Stimulated activated CD4-positive, alpha-beta T cell treated with anti-CD3 and anti-CD28 coated beads, TNF-alpha, amount 100 ng/mL, for 48 hours (primary cell): ENCODE data around the gene VPS13A.

Experiments
- DNase-seq, 3 donors: peaks; one replicate each; pipeline ENCODE4 v3.0.0-alpha.2; 2020; ENCODE audit warnings: low read depth in 3 of 3

VPS13A gene

DNA sequence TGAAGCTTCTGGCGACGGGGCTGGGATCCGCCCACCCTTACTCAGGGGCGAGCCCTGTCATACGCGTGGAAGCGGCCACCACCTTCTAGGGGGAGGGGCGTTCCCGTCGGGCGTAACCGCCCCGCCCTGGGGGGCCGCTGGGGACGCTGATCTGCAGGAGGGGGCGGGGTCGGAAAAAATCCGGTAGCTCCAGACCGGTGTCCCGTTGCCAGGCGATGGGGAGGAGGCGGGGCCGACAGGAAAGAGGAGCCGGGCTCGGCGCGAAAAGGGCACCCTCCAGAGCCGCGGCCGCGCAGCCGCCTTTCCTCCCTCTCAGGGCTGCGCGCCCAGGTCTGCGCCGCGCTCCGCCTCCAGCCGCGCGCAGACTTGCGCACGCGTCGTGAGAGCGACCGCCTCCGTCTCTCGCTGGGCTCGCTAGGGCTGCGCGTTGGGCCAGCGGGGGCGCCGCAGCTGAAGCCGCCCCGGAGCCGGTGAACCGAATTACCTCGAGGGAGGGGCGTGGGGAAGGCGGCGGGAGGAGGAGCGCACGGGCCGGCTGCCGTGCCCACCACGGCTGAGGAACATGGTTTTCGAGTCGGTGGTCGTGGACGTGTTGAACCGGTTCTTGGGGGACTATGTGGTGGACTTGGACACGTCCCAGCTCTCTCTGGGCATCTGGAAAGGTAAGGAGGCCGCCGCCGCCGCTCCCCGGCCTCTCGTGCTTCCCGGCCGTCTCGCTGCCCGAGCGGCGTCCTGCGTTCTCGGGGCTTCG, at the start of gene VPS13A:
VPS13A (plus strand) TSS at position 392 of the 751 bp plus-strand sequence; CDS start at position 563, 171 bp downstream.
- DNase-seq: peak; percentile 91 to 97 (median 93)

DNA sequence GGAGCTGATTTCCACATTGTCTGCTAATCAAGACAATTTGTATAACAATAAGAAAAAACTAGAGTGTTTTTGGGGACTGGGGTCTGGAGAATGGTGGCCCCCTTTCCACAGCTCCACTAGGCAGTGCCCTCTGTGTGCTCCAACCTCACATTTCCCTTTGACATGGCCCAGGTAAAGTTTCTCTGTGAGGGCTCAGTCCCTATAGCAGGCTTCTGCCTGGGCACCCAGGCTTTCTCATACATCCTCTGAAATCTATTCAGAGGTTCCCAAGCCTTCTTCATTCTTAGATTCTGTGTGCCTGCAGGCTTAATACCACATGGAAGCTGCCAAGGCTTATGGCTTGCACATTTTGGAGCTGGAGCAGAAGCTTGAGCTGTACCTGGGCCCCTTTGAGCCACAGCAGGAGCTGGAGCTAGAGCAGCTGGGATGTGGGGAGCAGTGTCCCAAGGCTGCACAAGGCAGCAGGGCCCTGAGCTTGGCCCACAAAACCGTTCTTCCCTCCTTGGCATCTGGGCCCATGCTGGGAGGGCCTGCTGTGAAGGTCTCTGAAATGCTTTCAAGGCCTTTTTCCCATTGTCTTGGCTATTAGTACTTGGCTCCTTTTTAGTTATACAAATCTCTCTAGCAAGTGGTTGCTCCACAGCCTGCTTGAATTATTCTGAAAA, 49.1 kb upstream of the VPS13A start:
- no peak for DNase-seq

DNA sequence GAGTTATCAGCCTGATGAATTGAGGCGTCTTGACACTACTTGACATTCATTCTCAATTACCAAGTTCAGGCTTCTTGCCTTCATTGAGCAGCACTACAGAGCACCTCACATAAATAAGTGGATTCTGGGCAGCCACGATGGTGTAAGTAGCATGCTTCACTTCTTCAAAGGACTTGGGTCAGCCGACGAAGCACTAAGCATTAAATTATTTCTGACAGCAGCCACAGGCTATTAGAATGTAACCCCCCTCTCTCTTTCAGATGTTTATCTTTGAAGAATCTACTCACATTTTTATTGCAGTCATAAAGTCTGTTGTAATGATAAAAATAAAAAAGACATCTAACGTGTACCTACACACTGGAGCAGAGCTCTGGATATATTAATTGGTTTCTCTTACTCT, 45.9 kb upstream of the VPS13A start:
- DNase-seq: no peak

DNA sequence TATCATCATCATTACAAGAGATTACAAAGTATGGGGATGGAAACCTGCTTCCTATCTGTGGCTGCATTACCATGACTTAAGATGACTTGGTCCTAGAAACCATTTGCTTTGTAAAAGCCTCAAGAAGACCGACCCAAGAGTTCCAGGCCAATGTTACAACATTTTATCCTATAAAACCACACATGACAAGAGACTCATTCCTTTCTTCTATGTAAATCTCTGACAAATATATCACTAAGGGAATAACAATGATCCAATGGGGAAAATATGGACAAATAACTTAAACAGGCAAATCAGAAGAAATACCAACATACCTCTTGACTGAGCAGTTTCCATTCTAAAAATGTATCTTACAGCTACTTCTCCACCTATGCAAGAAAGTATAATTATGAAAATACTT, 44.3 kb upstream of the VPS13A start:
- no peak for DNase-seq

DNA sequence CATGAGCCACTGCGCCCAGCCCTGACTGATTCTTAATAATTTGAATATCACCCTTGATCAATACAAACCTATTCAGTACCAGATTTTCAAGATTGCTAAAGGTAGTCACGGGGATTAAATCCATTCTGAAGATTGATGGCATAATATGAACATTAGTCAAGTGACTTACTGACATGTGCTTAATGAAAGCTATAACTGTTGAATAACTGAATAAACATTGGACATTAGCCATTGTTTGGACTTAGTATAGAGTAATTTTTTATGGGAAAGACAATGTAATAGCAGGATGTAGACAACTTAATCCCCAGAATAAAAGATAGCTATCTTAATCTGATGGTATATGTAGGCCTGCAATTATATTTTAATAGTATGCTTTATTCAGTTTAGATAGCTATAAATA, 35.0 kb upstream of the VPS13A start:
- no peak for DNase-seq

DNA sequence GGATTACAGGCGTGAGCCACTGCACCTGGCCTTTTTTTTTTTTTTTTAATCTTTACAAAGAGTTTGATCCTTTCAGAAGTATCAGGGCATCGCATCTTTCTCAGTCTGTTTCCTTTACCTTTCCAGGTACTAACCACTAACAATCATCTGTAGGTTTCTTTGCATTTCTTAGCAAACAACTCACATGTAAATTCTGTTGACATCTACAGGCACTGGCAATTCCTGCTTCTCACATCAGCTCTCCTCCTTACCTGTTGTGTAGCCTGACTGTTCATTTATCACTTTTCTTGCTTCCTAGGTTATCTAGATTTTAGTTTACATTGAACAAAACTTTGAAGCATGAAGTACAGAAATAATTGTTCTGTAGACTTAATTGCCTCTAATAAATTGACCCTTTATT, 27.5 kb upstream of the VPS13A start:
- DNase-seq: no peak

DNA sequence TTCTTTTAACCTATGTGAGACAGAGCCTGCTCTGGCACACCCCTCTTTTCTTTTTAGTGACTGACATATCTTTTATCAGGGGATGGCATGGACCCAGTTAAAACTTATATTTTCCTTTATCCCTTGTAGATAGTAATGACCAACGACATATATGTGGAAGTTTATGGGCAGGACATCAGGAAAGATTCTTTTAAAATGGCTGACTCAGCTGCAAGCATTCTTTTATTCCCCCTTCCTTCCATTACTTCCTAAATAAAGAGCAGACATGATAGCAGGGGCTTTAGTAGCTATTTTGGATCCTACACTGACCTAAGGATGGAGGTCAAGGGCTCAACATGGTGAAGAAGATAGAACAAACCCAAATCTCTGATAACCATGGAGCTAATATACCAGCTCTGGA, 25.0 kb upstream of the VPS13A start:
- no peak for DNase-seq

DNA sequence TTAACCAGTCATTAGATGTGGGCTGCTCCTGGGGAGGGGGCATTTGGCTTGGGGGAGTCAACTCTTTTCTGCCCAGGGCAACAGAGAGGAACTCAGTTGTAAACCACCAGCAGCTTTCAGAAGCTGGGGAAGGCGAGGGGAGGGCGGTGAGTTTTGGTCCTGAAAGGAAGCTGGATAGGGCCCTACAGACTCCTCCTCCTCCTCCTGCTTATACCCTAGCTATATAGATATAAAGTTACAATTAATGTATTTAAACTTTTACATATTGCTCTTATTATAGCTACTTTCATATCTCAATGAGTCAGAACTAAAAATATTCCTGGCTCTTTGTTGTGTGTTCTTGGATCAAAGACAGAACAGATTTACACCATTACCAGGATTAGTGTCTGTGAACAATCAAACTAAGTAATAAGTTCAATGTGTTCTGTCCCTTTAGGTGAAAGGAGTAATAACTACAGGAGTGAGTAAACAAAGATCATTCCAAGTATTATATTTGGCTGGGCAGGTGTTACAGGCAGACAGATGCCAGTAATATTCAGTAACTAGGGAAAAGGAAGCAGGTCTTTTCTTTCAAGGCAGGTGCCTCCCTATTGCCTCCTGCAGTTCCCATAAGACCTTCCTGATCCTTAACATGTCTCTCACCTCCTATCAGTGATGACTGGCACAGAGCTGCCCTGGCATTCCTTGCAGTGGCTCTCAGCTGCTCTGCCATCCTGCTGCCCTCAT, 20.5 kb upstream of the VPS13A start:
- no peak for DNase-seq

DNA sequence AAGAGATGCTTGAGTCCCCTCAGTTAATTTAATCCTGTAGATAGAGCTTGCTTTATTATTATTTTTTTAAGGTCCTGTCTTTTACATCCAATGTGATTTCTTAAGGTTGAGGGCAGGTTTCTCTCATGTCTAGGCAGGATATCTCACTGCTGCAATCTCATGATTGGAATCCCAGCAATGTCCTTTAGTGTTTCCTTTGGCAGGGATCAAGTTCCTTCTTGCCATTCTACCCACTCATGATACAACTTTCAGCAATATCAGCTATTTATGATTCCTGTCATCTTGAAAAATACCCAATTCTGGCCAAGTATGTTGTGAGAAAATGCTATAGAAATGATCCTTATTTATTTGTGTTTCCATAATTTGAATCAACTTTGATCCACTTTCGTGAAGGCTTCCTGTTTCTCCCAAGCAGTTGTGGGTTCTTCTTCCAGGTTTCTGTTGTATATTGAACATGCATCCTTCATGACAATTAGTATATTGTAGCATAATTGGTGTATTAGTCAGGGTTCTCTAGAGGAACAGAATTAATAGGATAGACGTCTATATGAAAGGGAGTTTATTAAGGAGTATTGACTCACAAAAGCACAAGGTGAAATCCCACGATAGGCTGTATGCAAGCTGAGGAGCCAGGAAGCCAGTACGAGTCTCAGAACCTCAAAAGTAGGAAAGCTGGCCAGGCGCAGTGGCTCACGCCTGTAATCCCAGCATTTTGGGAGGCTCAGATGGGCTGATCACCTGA, 18.4 kb upstream of the VPS13A start:
- DNase-seq: no peak

DNA sequence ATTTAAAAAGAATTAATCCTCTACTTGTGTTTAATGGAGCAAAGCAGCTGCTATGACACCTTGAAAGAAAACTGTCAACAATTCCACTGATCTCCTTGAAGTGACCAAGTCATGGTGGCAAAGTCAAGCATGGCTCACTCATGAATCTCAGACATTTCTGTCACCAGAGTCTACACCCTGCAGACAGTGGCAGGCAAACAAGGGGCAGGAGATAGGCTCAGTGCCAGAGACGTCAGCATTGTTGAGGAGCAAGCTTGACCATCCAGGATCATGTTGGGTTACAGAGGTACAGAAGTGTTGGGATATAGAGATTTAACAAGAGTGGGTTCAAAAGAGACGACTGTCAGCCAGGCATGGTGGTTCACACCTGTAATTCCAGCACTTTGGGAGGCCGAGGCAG, 16.1 kb upstream of the VPS13A start:
- no peak for DNase-seq

DNA sequence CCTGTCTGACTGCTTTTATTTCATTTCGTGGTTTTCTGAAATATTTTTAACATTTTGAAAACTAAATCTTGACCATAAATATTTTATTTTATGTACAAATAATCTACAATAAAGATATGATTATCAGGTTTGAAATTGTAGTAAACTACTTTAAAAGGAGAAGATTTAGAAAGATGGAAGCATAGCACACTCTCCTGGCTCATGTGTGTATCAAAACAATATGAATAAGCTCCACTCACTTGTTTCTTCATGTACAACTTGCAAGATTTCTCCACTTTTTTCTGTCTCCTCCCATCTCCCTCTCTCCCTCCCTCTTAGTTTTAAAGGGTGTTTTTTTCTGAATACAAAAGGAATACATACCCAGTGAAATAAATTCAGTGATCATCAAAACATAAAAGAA, 15.4 kb upstream of the VPS13A start:
- DNase-seq: no peak

DNA sequence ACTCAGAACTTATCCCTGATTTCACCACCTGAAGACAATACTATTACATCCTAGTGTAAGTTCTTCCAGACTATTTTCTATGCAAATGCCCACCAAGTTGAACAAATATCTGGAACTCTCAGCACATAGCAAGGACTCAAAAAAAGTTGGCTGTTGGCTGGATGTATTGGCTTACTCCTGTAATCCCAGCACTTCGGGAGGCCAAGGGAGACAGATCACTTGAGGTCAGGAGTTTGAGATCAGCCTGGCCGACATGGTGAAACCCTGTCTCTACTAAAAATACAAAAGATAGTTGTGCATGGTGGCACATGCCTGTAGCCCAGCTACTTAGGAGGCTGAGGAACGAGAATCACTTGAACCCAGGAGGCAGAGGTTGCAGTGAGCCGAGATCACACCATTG, 15.0 kb upstream of the VPS13A start:
- DNase-seq: no peak

DNA sequence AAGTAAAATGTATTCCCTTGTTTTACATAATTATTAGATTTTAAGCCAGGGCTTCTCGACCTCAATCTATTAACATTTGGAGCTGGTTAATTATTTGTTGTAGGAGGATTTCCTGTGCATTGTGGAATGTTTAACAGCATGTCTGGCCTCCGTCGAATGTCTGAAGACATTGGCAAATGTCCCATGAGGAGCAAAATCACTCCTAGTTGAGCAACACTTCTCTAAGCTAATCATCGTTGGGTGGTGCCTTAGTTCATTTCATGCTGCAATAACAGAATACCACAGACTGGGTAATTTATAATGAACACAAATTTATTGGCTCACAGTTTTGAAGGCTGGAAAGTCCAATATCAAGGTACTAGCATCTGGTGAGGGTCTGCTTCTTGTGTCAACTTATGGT, 13.4 kb upstream of the VPS13A start:
- DNase-seq: no peak

DNA sequence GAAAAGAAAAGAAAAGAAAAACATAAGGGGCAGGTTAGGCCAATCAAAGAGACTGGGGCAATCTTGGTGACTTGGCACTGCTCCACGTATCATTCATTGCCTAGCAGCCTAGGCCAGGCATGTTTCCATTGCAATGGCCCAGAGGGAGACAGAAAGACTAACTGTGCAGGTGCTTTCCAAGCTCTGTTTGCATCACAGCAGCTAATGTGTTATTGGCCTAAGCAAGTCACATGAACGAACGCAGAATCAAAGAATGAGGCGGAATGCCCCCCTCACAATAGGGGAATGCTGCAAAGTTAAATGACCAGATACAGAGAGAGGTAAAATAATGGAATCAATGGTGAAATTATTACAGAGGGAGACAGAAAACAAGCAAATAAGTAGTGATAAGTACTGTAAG, 11.1 kb upstream of the VPS13A start:
- no peak for DNase-seq

DNA sequence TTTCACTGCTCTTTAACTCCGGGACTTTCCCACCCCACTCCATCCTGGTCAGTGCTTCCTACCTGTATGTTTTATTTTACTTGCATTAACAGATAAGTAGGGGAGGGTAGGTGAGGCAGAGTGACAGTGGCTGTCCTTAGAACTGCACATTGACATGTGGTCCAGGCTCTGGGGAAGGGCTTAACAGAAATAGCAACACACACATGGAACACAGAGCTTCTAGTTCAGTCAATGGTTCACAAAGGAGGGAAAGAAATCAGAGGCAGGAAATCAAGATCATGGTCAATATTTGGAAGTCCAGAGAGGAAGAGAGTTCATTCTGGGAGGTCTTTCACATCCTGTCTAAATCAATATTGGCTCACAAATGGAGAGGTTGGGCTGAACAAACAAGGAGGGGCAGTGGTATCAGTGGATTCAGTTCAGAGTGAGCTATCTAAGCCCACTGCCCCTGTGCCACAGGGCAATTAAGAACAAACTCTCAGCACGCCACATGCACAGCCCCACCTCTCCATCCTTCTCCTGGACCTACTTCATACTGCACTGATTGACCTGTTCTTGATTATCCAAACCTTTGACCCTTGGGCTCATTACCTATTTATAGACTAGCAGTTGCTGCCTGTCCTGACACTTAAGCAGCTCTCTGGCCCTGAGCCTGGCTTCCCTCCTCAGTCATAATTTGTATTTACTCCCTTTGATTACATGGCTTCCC, 6.2 kb upstream of the VPS13A start:
- no peak for DNase-seq

DNA sequence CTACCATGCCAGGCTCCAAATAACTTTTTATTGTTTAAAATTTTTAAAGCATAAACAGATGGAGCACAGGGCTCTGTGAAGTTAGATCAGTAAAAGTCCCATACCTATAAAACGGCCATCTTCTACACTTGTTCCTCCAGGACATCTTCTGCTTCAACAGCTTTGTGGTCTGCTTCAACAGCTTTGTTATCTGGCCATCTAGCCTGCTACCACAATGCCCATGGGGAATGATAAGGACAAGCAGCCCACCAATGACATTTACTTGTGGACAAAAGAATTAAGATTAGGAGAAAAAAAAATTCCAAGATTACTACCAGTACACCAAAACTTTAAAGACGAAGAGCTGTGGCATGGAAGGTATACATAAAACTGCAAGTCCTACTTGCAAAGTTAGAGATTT, 2.2 kb upstream of the VPS13A start:
- no peak for DNase-seq

DNA sequence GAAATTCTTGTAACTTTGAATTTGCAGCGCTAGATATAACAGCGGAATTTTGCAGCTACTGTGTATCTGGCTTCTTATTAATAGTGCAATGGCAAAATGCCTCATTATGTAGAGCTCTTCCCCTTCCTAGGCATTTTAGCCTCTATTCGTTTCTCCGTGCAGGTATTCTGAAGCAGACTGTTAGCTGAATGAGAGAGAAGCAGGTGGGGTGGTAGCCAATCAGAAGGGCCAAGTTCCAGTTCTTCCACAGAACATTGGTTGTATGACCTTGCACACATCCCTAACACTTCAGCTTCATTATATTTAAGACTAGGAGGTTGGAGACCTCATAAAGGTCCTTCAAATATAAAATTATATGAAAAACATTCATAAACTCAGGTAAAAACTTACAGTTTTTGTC, 1.2 kb upstream of the VPS13A start:
- no peak for DNase-seq

DNA sequence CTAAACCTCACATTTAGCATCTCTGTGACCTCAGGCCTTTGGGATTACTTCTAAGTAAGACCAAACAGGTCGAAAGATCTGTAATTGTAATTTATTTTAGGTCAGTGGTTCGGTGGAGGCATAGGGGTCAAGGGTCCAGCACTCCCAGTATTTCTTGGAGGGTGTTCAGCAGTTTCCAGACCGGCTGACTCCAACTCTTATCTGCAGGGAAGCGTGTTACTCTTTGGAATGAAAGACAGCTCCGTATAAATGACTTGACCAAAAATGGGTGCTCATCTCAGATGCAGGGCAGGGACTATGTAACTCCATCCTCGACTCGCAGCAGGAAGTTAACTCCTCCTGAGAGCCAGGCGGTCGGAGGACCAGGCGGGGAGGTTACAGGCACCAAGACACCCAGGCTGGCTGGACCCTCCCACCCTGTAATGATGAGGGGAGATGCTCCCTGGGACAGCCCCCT, 620 bp upstream of the VPS13A start:
- no peak for DNase-seq

DNA sequence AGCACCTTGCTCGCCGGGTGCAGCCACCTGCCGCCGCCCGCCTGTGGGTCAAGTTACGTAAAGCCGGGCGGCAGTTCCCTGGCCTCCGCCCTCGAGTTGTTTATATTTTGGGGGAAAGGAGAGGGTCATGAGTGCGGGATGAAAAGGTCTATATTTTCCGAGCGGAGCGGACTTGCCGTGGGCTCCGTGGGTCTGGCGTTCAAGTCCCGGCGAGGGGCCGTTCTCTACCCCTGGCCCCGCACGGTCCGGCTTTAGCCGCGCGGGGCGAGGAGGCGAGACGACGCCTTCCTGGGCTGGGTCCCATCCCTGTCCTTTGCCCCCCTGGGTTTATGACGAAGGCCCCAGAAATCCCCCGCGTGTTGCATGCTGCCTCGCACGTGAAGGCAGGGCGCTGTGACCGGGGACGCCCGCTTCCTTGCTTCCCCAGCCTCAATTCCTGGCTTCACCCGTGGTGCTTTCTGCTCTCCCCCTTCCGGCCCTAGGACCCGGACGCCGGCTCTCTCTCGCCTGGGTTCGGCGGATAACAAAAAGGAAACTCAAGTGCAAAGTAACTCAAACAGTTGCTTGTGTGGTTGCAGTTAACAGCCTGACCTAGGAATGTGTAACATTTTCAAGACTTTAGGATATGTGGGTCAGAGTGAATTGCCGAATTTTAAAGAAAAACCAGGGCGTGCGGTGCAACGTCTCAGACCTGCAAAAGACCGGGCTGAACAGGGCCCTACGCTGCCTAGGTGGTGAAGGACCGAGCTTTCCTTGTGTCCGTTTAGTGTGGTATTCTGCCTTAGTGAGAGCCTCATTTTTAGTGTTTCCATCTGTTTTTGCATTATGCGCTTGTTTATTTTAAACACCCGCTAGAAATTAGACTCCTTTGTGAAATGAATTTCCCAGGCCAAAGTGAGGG, 810 bp downstream of the VPS13A start:
- peak in 2 of 3 donors; percentile 11 to 33 for DNase-seq

DNA sequence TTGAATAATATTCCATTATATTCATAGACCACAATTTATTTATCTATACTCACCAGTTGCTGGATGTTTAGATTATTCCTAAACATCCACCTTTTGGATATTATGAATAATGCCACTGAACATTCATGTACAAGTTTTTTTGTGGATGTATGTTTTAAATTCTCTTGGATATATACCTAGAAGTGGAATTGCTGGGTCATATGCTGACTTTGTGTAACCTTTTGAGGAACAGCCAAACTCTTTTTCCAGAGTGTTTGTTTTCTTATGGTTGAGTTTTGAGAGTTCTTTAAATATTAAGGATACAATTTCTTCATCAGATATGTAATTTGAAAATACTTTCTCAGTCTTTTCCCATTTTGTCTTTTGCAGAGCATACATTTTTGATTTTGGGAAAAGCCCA, 2.7 kb downstream of the VPS13A start:
- DNase-seq: no peak
